DOHH2 (cell line): ENCODE data around the gene SNAPC2.

Source experiments
- EZH2phosphoT487 ChIP-seq: fragments of 200-600 bp; sonication (generic); IDR thresholded peaks from 2 replicates; pipeline ENCODE4 v1.6.1; 2017; ENCODE audit warnings: borderline replicate concordance, mild to moderate bottlenecking, antibody characterized with exemption, low read length, moderate library complexity, mixed read lengths
- TF ChIP-seq, protein P1 (sequence below): fragments of 200-600 bp; sonication (generic); IDR thresholded peaks from one replicate; pipeline ENCODE4 v1.5.1; 2014; ENCODE audit warnings: antibody characterized with exemption, mild to moderate bottlenecking, low read depth, low read length; ENCODE audit not compliant: poor library complexity, severe bottlenecking

DNA sequence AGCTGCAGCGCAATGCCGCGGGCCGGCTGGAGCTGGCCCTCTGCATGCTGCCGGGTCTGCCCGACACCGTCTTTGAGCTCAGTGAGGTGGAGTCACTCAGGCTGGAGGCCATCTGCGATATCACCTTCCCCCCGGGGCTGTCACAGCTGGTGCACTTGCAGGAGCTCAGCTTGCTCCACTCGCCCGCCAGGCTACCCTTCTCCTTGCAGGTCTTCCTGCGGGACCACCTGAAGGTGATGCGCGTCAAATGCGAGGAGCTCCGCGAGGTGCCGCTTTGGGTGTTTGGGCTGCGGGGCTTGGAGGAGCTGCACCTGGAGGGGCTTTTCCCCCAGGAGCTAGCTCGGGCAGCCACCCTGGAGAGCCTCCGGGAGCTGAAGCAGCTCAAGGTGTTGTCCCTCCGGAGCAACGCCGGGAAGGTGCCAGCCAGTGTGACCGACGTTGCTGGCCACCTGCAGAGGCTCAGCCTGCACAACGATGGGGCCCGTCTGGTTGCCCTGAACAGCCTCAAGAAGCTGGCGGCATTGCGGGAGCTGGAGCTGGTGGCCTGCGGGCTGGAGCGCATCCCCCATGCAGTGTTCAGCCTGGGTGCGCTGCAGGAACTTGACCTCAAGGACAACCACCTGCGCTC is 20.3 kb upstream of the SNAPC2 start:
- TF ChIP-seq, protein P1, sequence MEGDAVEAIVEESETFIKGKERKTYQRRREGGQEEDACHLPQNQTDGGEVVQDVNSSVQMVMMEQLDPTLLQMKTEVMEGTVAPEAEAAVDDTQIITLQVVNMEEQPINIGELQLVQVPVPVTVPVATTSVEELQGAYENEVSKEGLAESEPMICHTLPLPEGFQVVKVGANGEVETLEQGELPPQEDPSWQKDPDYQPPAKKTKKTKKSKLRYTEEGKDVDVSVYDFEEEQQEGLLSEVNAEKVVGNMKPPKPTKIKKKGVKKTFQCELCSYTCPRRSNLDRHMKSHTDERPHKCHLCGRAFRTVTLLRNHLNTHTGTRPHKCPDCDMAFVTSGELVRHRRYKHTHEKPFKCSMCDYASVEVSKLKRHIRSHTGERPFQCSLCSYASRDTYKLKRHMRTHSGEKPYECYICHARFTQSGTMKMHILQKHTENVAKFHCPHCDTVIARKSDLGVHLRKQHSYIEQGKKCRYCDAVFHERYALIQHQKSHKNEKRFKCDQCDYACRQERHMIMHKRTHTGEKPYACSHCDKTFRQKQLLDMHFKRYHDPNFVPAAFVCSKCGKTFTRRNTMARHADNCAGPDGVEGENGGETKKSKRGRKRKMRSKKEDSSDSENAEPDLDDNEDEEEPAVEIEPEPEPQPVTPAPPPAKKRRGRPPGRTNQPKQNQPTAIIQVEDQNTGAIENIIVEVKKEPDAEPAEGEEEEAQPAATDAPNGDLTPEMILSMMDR = no peak
- no peak for TF ChIP-seq EZH2phosphoT487
